VCaP (cell line): ENCODE data around the gene C13orf46.

Source experiments
- H3K27ac ChIP-seq: fragments of 450-650 bp; 2 replicates; pipeline ENCODE4 v1.5.1; 2017
- TF ChIP-seq, protein P1 (sequence below): fragments of 450-650 bp; conservative IDR thresholded peaks from 2 replicates; pipeline ENCODE4 v1.5.1; 2017; ENCODE audit warnings: mild to moderate bottlenecking, moderate library complexity

The C13orf46 gene

GRCh38 chr13:113946409-113947181 is 27.3 kb downstream of the C13orf46 start:
- TF ChIP-seq, protein P1, sequence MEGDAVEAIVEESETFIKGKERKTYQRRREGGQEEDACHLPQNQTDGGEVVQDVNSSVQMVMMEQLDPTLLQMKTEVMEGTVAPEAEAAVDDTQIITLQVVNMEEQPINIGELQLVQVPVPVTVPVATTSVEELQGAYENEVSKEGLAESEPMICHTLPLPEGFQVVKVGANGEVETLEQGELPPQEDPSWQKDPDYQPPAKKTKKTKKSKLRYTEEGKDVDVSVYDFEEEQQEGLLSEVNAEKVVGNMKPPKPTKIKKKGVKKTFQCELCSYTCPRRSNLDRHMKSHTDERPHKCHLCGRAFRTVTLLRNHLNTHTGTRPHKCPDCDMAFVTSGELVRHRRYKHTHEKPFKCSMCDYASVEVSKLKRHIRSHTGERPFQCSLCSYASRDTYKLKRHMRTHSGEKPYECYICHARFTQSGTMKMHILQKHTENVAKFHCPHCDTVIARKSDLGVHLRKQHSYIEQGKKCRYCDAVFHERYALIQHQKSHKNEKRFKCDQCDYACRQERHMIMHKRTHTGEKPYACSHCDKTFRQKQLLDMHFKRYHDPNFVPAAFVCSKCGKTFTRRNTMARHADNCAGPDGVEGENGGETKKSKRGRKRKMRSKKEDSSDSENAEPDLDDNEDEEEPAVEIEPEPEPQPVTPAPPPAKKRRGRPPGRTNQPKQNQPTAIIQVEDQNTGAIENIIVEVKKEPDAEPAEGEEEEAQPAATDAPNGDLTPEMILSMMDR, result no peak
- H3K27ac ChIP-seq, result no peak overlapping the region

GRCh38 chr13:113945857-113946408 is 27.9 kb downstream of the C13orf46 start:
- H3K27ac ChIP-seq, result no peak overlapping the region

GRCh38 chr13:113943821-113944565 is 29.9 kb downstream of the C13orf46 start:
- TF ChIP-seq, protein P1, result no peak
- no peak overlapping the region for H3K27ac ChIP-seq

More at GRCh38 chr13:113945857-113946408, 27.9 kb downstream of the C13orf46 start:
- TF ChIP-seq, protein P1, result no peak

- no peak overlapping the region for H3K27ac ChIP-seq
- TF ChIP-seq, protein P1, result no peak
Observed at GRCh38 chr13:113942591-113943103, 31.2 kb downstream of the C13orf46 start.

DNA sequence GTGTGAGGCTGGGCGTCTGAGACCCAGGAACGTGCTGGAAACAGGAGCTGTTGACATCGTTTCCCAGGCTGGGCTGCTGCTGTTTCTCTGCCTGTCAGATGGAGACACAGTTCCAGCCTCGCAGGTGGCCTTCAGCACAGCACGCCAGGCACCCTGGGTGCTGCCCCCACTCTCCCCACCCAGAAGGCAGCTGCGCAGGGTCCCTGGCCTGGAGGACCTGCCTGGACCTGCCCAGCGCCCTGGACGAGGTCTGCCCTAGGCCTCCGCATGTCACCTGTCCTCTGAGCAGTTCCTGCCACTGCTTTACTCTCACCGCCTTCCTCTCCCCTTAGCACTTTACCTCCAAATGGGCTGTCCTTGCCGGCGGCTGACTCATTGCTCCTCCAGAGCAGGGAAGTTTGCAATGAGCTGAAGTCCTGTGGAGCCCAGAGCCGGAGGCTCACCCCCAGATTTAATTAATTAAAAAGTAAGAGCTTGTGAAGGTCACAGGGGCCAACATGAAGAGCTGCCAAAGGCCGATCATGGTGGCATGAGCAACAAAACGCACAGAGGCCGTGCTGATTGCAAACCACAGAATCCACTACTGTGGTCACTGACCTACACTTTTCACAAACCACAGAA is 32.2 kb downstream of the C13orf46 start:
- TF ChIP-seq, protein P1, result no peak
- no peak overlapping the region for H3K27ac ChIP-seq

DNA sequence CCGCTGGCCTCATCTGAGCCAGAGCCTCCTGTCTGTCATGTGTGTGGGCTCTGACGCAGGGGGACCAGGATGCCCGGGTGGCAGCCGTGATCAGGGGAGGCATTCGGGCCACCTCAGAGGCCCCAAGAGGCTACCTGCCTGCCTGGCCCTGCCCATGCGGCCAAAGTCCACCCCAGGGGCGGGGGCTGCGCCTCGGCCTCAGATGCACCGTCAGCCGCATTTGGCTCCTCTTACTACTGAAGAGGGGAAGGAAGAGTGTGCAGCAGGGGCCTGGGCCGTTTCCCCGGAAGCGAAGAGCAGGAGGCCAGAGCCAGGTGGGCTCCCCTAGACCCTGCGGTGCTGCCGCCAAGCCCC is 34.0 kb downstream of the C13orf46 start:
- TF ChIP-seq, protein P1, result no peak
- no peak overlapping the region for H3K27ac ChIP-seq
